ENCODE measurements around the gene CERK.

Gene CERK

GRCh38 chr22:46666577-46667244 lies 71.3 kb downstream of the CERK start:
- TF ChIP-seq CTCF (IDR thresholded peaks at IDR 0.05; ENCODE audit: low read depth, low read length) (no peak), EZH2phosphoT487 (IDR thresholded peaks at IDR 0.05; ENCODE audit: low read depth) (no peak)
- Histone ChIP-seq H3K4me2 (ENCODE audit: low read length) (no peak overlapping the region), H3K4me1 (ENCODE audit: low read length) (no peaks in the 10 kb centered on the region), H3K27ac (ENCODE audit: low read length) (no peak overlapping the region), H3K79me2 (ENCODE audit: low read length) (no peaks in the 10 kb centered on the region), H3K4me3 (ENCODE audit: low read length) (no peak overlapping the region), H4K20me1 (ENCODE audit: insufficient read depth, low read length) (peaks cover 11% of the 10 kb centered on the region; the same call in 1 of the 2 replicates), H3K27me3 (ENCODE audit: low read depth, low read length) (no peaks in the 10 kb centered on the region), H3K9ac (ENCODE audit: low read length) (no peak overlapping the region), H3K36me3 (replicated peaks; ENCODE audit: low read depth, low read length) (peaks cover 23% of the 10 kb centered on the region), H3K9me3 (ENCODE audit: insufficient read depth, low read length) (no peaks in the 10 kb centered on the region), H2AFZ (ENCODE audit: low read depth, low read length) (no peak overlapping the region)

- H3K4me2 ChIP-seq (ENCODE audit: low read length): no peak overlapping the region
- H2AFZ ChIP-seq (ENCODE audit: low read depth, low read length): no peak overlapping the region
- H3K4me3 ChIP-seq (ENCODE audit: low read length): no peak overlapping the region
- no peak for TF ChIP-seq CTCF (IDR thresholded peaks at IDR 0.05; ENCODE audit: low read depth, low read length)
- no peak for TF ChIP-seq EZH2phosphoT487 (IDR thresholded peaks at IDR 0.05; ENCODE audit: low read depth)
- peaks cover 19% of the 10 kb centered on the region for H4K20me1 ChIP-seq (ENCODE audit: insufficient read depth, low read length)
- H3K4me1 ChIP-seq (ENCODE audit: low read length): no peaks in the 10 kb centered on the region
- H3K27me3 ChIP-seq (ENCODE audit: low read depth, low read length): no peaks in the 10 kb centered on the region
- no peak overlapping the region for H3K9ac ChIP-seq (ENCODE audit: low read length)
- no peak overlapping the region for H3K27ac ChIP-seq (ENCODE audit: low read length)
- H3K36me3 ChIP-seq (replicated peaks; ENCODE audit: low read depth, low read length): peaks cover 23% of the 10 kb centered on the region
- no peaks in the 10 kb centered on the region for H3K79me2 ChIP-seq (ENCODE audit: low read length)
- no peaks in the 10 kb centered on the region for H3K9me3 ChIP-seq (ENCODE audit: insufficient read depth, low read length)
These were observed 72.2 kb downstream of the CERK start for GRCh38 chr22:46665751-46666280.

- Histone ChIP-seq H2AFZ (ENCODE audit: low read depth, low read length) (no peak overlapping the region), H3K9me3 (ENCODE audit: insufficient read depth, low read length) (no peaks in the 10 kb centered on the region), H3K4me2 (ENCODE audit: low read length) (no peak overlapping the region), H3K27ac (ENCODE audit: low read length) (no peak overlapping the region), H3K4me1 (ENCODE audit: low read length) (no peaks in the 10 kb centered on the region), H3K27me3 (ENCODE audit: low read depth, low read length) (no peaks in the 10 kb centered on the region), H3K4me3 (ENCODE audit: low read length) (no peak overlapping the region), H4K20me1 (ENCODE audit: insufficient read depth, low read length) (peaks cover 25% of the 10 kb centered on the region), H3K9ac (ENCODE audit: low read length) (no peak overlapping the region), H3K79me2 (ENCODE audit: low read length) (no peaks in the 10 kb centered on the region), H3K36me3 (replicated peaks; ENCODE audit: low read depth, low read length) (peaks cover 23% of the 10 kb centered on the region)
- TF ChIP-seq EZH2phosphoT487 (IDR thresholded peaks at IDR 0.05; ENCODE audit: low read depth) (no peak), CTCF (IDR thresholded peaks at IDR 0.05; ENCODE audit: low read depth, low read length) (no peak)
These were observed 72.8 kb downstream of the CERK start for GRCh38 chr22:46665151-46665695.

GRCh38 chr22:46664301-46664855 lies 73.7 kb downstream of the CERK start:
- no peak overlapping the region for H3K4me3 ChIP-seq (ENCODE audit: low read length)
- H3K9ac ChIP-seq (ENCODE audit: low read length): no peak overlapping the region
- no peak overlapping the region for H2AFZ ChIP-seq (ENCODE audit: low read depth, low read length)
- peaks cover 21% of the 10 kb centered on the region for H3K36me3 ChIP-seq (replicated peaks; ENCODE audit: low read depth, low read length)
- peaks cover 29% of the 10 kb centered on the region for H4K20me1 ChIP-seq (ENCODE audit: insufficient read depth, low read length)
- no peak for TF ChIP-seq EZH2phosphoT487 (IDR thresholded peaks at IDR 0.05; ENCODE audit: low read depth)
- TF ChIP-seq CTCF (IDR thresholded peaks at IDR 0.05; ENCODE audit: low read depth, low read length): no peak
- no peaks in the 10 kb centered on the region for H3K27me3 ChIP-seq (ENCODE audit: low read depth, low read length)
- H3K79me2 ChIP-seq (ENCODE audit: low read length): no peaks in the 10 kb centered on the region
- no peaks in the 10 kb centered on the region for H3K4me1 ChIP-seq (ENCODE audit: low read length)
- H3K27ac ChIP-seq (ENCODE audit: low read length): no peak overlapping the region
- no peaks in the 10 kb centered on the region for H3K9me3 ChIP-seq (ENCODE audit: insufficient read depth, low read length)
- H3K4me2 ChIP-seq (ENCODE audit: low read length): no peak overlapping the region

Data from OCI-LY3 (cell line).